K562 (cell line): ENCODE results near the gene ANHX. TPM values are rescaled to one million over a fixed set of nuclear protein-coding genes. Genes with fewer than 3 reads are reported as not detected.

Source experiments
- ATAC-seq: fragments of 200-7000 bp; cut with Tn5 transposase; 3 replicates; pipeline ENCODE4 v1.9.1; 2020; ENCODE audit warnings: moderate library complexity
- BruUV-seq: library from RNA; stranded (reverse); fragments of 400-500 nt; replicated peaks from 2 replicates; lab custom pipeline; 2021; lab: Mats Ljungman, UMichigan
- CTCF ChIA-PET: fragments of 300-600 bp; formaldehyde crosslinking; extraction: SDS; loops from one replicate; lab custom pipeline; 2021; ENCODE audit warnings: low intra/inter-chr PET ratio; lab: Yijun Ruan, JAX
- POLR2A ChIA-PET: fragments of 300-600, 350-650 bp; sonication (Branson Sonifier 250); formaldehyde crosslinking; extraction: SDS; loops from one replicate; lab custom pipeline; 2021; ENCODE audit warnings: antibody characterized with exemption, inconsistent platforms; lab: Yijun Ruan, JAX
- DNase-seq, 4 experiments: peaks; one replicate each; pipeline versions ENCODE4 v3.0.0 to v3.0.0-alpha.2; 2011 to 2018; ENCODE audit warnings: low spot score in 3 of 4, mixed read lengths in 3 of 4; ENCODE audit errors: extremely low read depth in 1 of 4
- FAIRE-seq: peaks from 2 replicates; lab custom pipeline; 2011; peaks lifted over from hg19 to GRCh38; lab: Jason Lieb, UNC
- H2AFZ ChIP-seq: 2 replicates; pipeline ENCODE4 v1.6.0; 2011; ENCODE audit warnings: low read depth, low read length, control low read depth, inconsistent platforms
- H3K27ac ChIP-seq: fragments of 200-600 bp; 3 replicates; pipeline ENCODE4 v1.8.0; 2011; ENCODE audit warnings: low read depth, mild to moderate bottlenecking, control low read depth, inconsistent platforms, low read length, moderate library complexity, mixed read lengths; ENCODE audit errors: extremely low read depth
- H3K27me3 ChIP-seq, 2 experiments: fragments of 300-600 bp in 1 of 2; 2 replicates in 1 of 2; 3 replicates in 1 of 2; pipeline versions ENCODE4 v1.6.0 to v1.8.0; 2011; ENCODE audit warnings: inconsistent platforms in 2 of 2, low read length in 2 of 2, mild to moderate bottlenecking in 1 of 2, mixed read lengths in 1 of 2, moderate library complexity in 1 of 2; ENCODE audit not compliant: control insufficient read depth in 2 of 2, insufficient read depth in 2 of 2
- H3K36me3 ChIP-seq: fragments of 300-600 bp; 3 replicates; pipeline ENCODE4 v1.8.0; 2011; ENCODE audit warnings: mild to moderate bottlenecking, low read length, inconsistent platforms; ENCODE audit not compliant: control insufficient read depth, insufficient read depth
- H3K4me1 ChIP-seq, 2 experiments: fragments of 200-600 bp in 1 of 2; replicated peaks in 1 of 2; 2 replicates in 1 of 2; 3 replicates in 1 of 2; pipeline versions ENCODE4 v1.5.1 to v1.8.0; 2011; ENCODE audit warnings: inconsistent platforms in 2 of 2, low read length in 2 of 2, mild to moderate bottlenecking in 1 of 2, mixed read lengths in 1 of 2, moderate library complexity in 1 of 2; ENCODE audit not compliant: control insufficient read depth in 2 of 2, insufficient read depth in 2 of 2
- H3K4me2 ChIP-seq: 2 replicates; pipeline ENCODE4 v1.6.1; 2011; ENCODE audit warnings: low read length, control low read depth, inconsistent platforms, mixed read lengths; ENCODE audit not compliant: insufficient read depth
- H3K4me3 ChIP-seq: fragments of 200-600 bp; sonication (generic), shearing (Covaris generic); 2 replicates; pipeline ENCODE4 v1.5.1; 2016; ENCODE audit warnings: control low read depth, inconsistent platforms
- H3K79me2 ChIP-seq: fragments of 200-600 bp; 3 replicates; pipeline ENCODE4 v1.8.0; 2011; ENCODE audit warnings: low read length, inconsistent platforms; ENCODE audit not compliant: control insufficient read depth, insufficient read depth
- H3K9ac ChIP-seq, 2 experiments: 2 replicates each; pipeline versions ENCODE4 v1.6.0 to v1.6.1; 2011; ENCODE audit warnings: low read depth in 2 of 2, low read length in 2 of 2, control low read depth in 1 of 2, inconsistent platforms in 1 of 2, mild to moderate bottlenecking in 1 of 2, mixed read lengths in 1 of 2; ENCODE audit not compliant: insufficient read depth in 1 of 2
- H3K9me1 ChIP-seq: one replicate; pipeline ENCODE4 v1.6.0; 2011; ENCODE audit warnings: inconsistent platforms, mild to moderate bottlenecking, low read length, moderate library complexity; ENCODE audit not compliant: control insufficient read depth, insufficient read depth
- H3K9me3 ChIP-seq: replicated peaks from 2 replicates; pipeline ENCODE4 v1.5.1; 2011; ENCODE audit warnings: low read depth, low read length, inconsistent platforms; ENCODE audit not compliant: control insufficient read depth, insufficient read depth
- H4K20me1 ChIP-seq: replicated peaks from 2 replicates; pipeline ENCODE4 v1.6.1; 2011; ENCODE audit warnings: low read length, inconsistent platforms, mixed read lengths; ENCODE audit not compliant: control insufficient read depth, insufficient read depth
- DDX20 ChIP-seq: fragments of 450-650 bp; IDR thresholded peaks from 2 replicates; pipeline ENCODE4 v1.6.1; 2016; ENCODE audit warnings: missing genetic modification characterization, low read depth, mild to moderate bottlenecking, missing compliant biosample characterization, moderate library complexity
- IRF9 ChIP-seq: fragments of 450-650 bp; IDR thresholded peaks from 2 replicates; pipeline ENCODE4 v1.6.1; 2016; ENCODE audit warnings: missing biosample characterization, missing genetic modification characterization
- NKRF ChIP-seq: fragments of 450-650 bp; IDR thresholded peaks from 2 replicates; pipeline ENCODE4 v1.6.1; 2016; ENCODE audit warnings: borderline replicate concordance
- NR2F6 ChIP-seq: fragments of 450-650 bp; formaldehyde crosslinking; IDR thresholded peaks from 2 replicates; pipeline ENCODE4 v1.4.0; 2020; ENCODE audit warnings: mild to moderate bottlenecking
- SAFB ChIP-seq: fragments of 200-400 bp; formaldehyde crosslinking; IDR thresholded peaks from 2 replicates; pipeline ENCODE4 v1.6.1; 2017; ENCODE audit warnings: low read depth, low read length, borderline replicate concordance
- SMARCE1 ChIP-seq: fragments of 450-650 bp; IDR thresholded peaks from 2 replicates; pipeline ENCODE4 v1.7.1; 2016; ENCODE audit warnings: mild to moderate bottlenecking
- TRIM28 ChIP-seq: fragments of 450-650 bp; IDR thresholded peaks from 2 replicates; pipeline ENCODE4 v1.6.1; 2017
- XRCC4 ChIP-seq: IDR thresholded peaks from one replicate; pipeline ENCODE4 v1.6.1; 2011; ENCODE audit not compliant: insufficient read depth, insufficient read length; ENCODE audit errors: extremely low read depth
- ZNF695 ChIP-seq: fragments of 450-650 bp; formaldehyde crosslinking; IDR thresholded peaks from 2 replicates; pipeline ENCODE4 v1.4.0; 2020; ENCODE audit warnings: mild to moderate bottlenecking, moderate library complexity
- ZNF75A ChIP-seq: fragments of 450-650 bp; formaldehyde crosslinking; IDR thresholded peaks from 2 replicates; pipeline ENCODE4 v1.4.0; 2020; ENCODE audit warnings: mild to moderate bottlenecking
- WGBS: fragments of 100-300 bp; shearing (Covaris generic); methylation state at CpG from one replicate; pipeline ENCODE4 v1.1.6; 2016; ENCODE audit warnings: low coverage, mixed read lengths; ENCODE audit not compliant: insufficient coverage; ENCODE audit errors: missing lambda C conversion rate; 5-methylcytosine and 5-hydroxymethylcytosine counted together
- in situ Hi-C: fragments of 300-500 bp; cut with MboI; formaldehyde crosslinking; loops from 4 replicates; pipeline ENCODE4 v1.15.0; 2018; ENCODE audit warnings: inconsistent platforms, mixed read lengths
- intact Hi-C: fragments of 100-400 bp; cut with micrococcal nuclease; formaldehyde crosslinking; loops from 2 replicates; pipeline ENCODE4 v1.14.2; 2022
- polyA plus RNA-seq, 8 experiments: library from polyadenylated mRNA; depleted of rRNA in 4 of 8; stranded (reverse) in 5 of 8; unstranded in 3 of 8; fragments of >200 nt; fragmentation: Nextera tagmentation in 2 of 8; fragmentation: Illumina TruSeq in 1 of 8; extraction: Ambion mirVana in 2 of 8; extraction: Trizol in 1 of 8; gene quantifications; 2 replicates each; pipeline versions ENCODE4 v1.2.1 to v1.2.3, GENCODE V29; 2011 to 2014; ENCODE audit warnings: inconsistent platforms in 1 of 8, missing spikeins in 1 of 8
- total RNA-seq, 7 experiments: library from RNA; depleted of rRNA in 6 of 7; stranded (reverse); fragments of >200 nt in 6 of 7; fragmentation: Illumina TruSeq in 2 of 7; extraction: Trizol in 2 of 7; gene quantifications; 2 replicates each; pipeline versions ENCODE4 v1.2.1 to v1.2.3, GENCODE V29; 2011 to 2021; ENCODE audit warnings: low replicate concordance in 1 of 7
- TF ChIP-seq, protein P1 (sequence below), 2 experiments: fragments of 450-650 bp; IDR thresholded peaks; 2 replicates each; pipeline ENCODE4 v1.6.1; 2018; ENCODE audit warnings: mild to moderate bottlenecking in 2 of 2, low read depth in 1 of 2; ENCODE audit not compliant: partially characterized antibody in 2 of 2
- TF ChIP-seq, protein P2 (sequence below): fragments of 450-650 bp; formaldehyde crosslinking; IDR thresholded peaks from 2 replicates; pipeline ENCODE4 v1.4.0; 2020; ENCODE audit warnings: mild to moderate bottlenecking

Gene ANHX
- total and polyA plus RNA-seq, 9 of the 15 experiments (the other 6 are each of a cell fraction or from before 2014, with no cell fraction given) = not detected

GRCh38 chr12:133204264-133204603 is 31.4 kb downstream of the ANHX start (continued):
- TF ChIP-seq NR2F6 (CRISPR knock-in tag) = no peak
- TF ChIP-seq SMARCE1 = no peak
- TF ChIP-seq SAFB = no peak
- TF ChIP-seq ZNF75A (CRISPR knock-in tag) = peak; percentile 98
- peak; percentile 57 for TF ChIP-seq TRIM28

- POLR2A ChIA-PET = no interaction called here
- TF ChIP-seq IRF9 (tag) (no peak), XRCC4 (no peak), DDX20 (tag) (no peak), ZNF695 (CRISPR knock-in tag) (no peak), NKRF (no peak)
- TF ChIP-seq, protein P1, sequence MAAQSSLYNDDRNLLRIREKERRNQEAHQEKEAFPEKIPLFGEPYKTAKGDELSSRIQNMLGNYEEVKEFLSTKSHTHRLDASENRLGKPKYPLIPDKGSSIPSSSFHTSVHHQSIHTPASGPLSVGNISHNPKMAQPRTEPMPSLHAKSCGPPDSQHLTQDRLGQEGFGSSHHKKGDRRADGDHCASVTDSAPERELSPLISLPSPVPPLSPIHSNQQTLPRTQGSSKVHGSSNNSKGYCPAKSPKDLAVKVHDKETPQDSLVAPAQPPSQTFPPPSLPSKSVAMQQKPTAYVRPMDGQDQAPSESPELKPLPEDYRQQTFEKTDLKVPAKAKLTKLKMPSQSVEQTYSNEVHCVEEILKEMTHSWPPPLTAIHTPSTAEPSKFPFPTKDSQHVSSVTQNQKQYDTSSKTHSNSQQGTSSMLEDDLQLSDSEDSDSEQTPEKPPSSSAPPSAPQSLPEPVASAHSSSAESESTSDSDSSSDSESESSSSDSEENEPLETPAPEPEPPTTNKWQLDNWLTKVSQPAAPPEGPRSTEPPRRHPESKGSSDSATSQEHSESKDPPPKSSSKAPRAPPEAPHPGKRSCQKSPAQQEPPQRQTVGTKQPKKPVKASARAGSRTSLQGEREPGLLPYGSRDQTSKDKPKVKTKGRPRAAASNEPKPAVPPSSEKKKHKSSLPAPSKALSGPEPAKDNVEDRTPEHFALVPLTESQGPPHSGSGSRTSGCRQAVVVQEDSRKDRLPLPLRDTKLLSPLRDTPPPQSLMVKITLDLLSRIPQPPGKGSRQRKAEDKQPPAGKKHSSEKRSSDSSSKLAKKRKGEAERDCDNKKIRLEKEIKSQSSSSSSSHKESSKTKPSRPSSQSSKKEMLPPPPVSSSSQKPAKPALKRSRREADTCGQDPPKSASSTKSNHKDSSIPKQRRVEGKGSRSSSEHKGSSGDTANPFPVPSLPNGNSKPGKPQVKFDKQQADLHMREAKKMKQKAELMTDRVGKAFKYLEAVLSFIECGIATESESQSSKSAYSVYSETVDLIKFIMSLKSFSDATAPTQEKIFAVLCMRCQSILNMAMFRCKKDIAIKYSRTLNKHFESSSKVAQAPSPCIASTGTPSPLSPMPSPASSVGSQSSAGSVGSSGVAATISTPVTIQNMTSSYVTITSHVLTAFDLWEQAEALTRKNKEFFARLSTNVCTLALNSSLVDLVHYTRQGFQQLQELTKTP (IDR thresholded peaks at IDR 0.05; ENCODE audit: low read depth in 1 of 2, partially characterized antibody in 2 of 2) = no peak
- TF ChIP-seq, protein P2, sequence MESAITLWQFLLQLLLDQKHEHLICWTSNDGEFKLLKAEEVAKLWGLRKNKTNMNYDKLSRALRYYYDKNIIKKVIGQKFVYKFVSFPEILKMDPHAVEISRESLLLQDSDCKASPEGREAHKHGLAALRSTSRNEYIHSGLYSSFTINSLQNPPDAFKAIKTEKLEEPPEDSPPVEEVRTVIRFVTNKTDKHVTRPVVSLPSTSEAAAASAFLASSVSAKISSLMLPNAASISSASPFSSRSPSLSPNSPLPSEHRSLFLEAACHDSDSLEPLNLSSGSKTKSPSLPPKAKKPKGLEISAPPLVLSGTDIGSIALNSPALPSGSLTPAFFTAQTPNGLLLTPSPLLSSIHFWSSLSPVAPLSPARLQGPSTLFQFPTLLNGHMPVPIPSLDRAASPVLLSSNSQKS (CRISPR knock-in tag) = no peak
Measured at GRCh38 chr12:133203344-133204263, 32.1 kb downstream of the ANHX start.

More at GRCh38 chr12:133203344-133204263, 32.1 kb downstream of the ANHX start:
- DNase-seq = no peak
- H3K9me1 ChIP-seq = no peaks in the 10 kb centered on the region
- no peak overlapping the region for H3K4me3 ChIP-seq
- no peak overlapping the region for H3K4me2 ChIP-seq
- H3K9me3 ChIP-seq = peaks cover 44% of the 10 kb centered on the region
- CTCF ChIA-PET = no interaction called here
- H3K27me3 ChIP-seq = no peaks in the 10 kb centered on the region
- H3K27ac ChIP-seq = no peak overlapping the region
- WGBS = 54% methylated on average over 7 of the region's 7 CpGs
- FAIRE-seq = no peak
- no peaks in the 10 kb centered on the region for H3K4me1 ChIP-seq
- peaks cover 23% of the 10 kb centered on the region for H3K36me3 ChIP-seq
- no peak for ATAC-seq
- H3K9ac ChIP-seq = no peak overlapping the region
- H2AFZ ChIP-seq = no peak overlapping the region
- intact Hi-C loops (no loop called here), in situ Hi-C loops (no loop called here)
- no TSS peak for BruUV-seq
- no peaks in the 10 kb centered on the region for H3K79me2 ChIP-seq
- no peaks in the 10 kb centered on the region for H4K20me1 ChIP-seq
